ENCODE results near the gene DLG5.

Gene DLG5

GRCh38 chr10:77901743-77902142 is 24.8 kb downstream of the DLG5 start:
- no peak overlapping the region for H3K4me3 ChIP-seq (ENCODE audit: low read length)
- H3K27ac ChIP-seq (ENCODE audit: low read length) = no peak overlapping the region
- H3K27me3 ChIP-seq (ENCODE audit: low read depth, low read length) = no peaks in the 10 kb centered on the region
- no peak for TF ChIP-seq EZH2phosphoT487 (IDR thresholded peaks at IDR 0.05; ENCODE audit: low read depth)
- TF ChIP-seq CTCF (IDR thresholded peaks at IDR 0.05; ENCODE audit: low read depth, low read length) = no peak
- no peaks in the 10 kb centered on the region for H3K9me3 ChIP-seq (ENCODE audit: insufficient read depth, low read length)
- no peak overlapping the region for H2AFZ ChIP-seq (ENCODE audit: low read depth, low read length)
- H3K9ac ChIP-seq (ENCODE audit: low read length) = no peak overlapping the region
- no peaks in the 10 kb centered on the region for H3K4me1 ChIP-seq (ENCODE audit: low read length)
- no peaks in the 10 kb centered on the region for H4K20me1 ChIP-seq (ENCODE audit: insufficient read depth, low read length)
- H3K4me2 ChIP-seq (ENCODE audit: low read length) = no peak overlapping the region
- H3K79me2 ChIP-seq (ENCODE audit: low read length) = no peaks in the 10 kb centered on the region
- no peaks in the 10 kb centered on the region for H3K36me3 ChIP-seq (replicated peaks; ENCODE audit: low read depth, low read length)

- Histone ChIP-seq H3K79me2 (ENCODE audit: low read length) (no peaks in the 10 kb centered on the region), H3K9ac (ENCODE audit: low read length) (no peak overlapping the region), H3K9me3 (ENCODE audit: insufficient read depth, low read length) (no peaks in the 10 kb centered on the region), H3K4me2 (ENCODE audit: low read length) (no peak overlapping the region), H4K20me1 (ENCODE audit: insufficient read depth, low read length) (no peaks in the 10 kb centered on the region), H3K36me3 (replicated peaks; ENCODE audit: low read depth, low read length) (no peaks in the 10 kb centered on the region), H3K4me1 (ENCODE audit: low read length) (no peaks in the 10 kb centered on the region), H3K27me3 (ENCODE audit: low read depth, low read length) (no peaks in the 10 kb centered on the region), H3K4me3 (ENCODE audit: low read length) (no peak overlapping the region), H2AFZ (ENCODE audit: low read depth, low read length) (no peak overlapping the region), H3K27ac (ENCODE audit: low read length) (no peak overlapping the region)
- TF ChIP-seq CTCF (IDR thresholded peaks at IDR 0.05; ENCODE audit: low read depth, low read length) = no peak
Observed at GRCh38 chr10:77899690-77900089, 26.9 kb downstream of the DLG5 start.

- Histone ChIP-seq H3K27me3 (ENCODE audit: low read depth, low read length) (no peaks in the 10 kb centered on the region), H3K9me3 (ENCODE audit: insufficient read depth, low read length) (no peaks in the 10 kb centered on the region), H3K4me2 (ENCODE audit: low read length) (no peak overlapping the region), H3K36me3 (replicated peaks; ENCODE audit: low read depth, low read length) (no peaks in the 10 kb centered on the region), H2AFZ (ENCODE audit: low read depth, low read length) (no peak overlapping the region), H3K4me1 (ENCODE audit: low read length) (no peaks in the 10 kb centered on the region), H3K79me2 (ENCODE audit: low read length) (no peaks in the 10 kb centered on the region), H3K4me3 (ENCODE audit: low read length) (no peak overlapping the region), H3K27ac (ENCODE audit: low read length) (no peak overlapping the region), H4K20me1 (ENCODE audit: insufficient read depth, low read length) (no peaks in the 10 kb centered on the region), H3K9ac (ENCODE audit: low read length) (no peak overlapping the region)
- TF ChIP-seq CTCF (IDR thresholded peaks at IDR 0.05; ENCODE audit: low read depth, low read length) (no peak), EZH2phosphoT487 (IDR thresholded peaks at IDR 0.05; ENCODE audit: low read depth) (no peak)
Observed at GRCh38 chr10:77899080-77899477, 27.5 kb downstream of the DLG5 start.

GRCh38 chr10:77898323-77899079 is 28.1 kb downstream of the DLG5 start:
- H3K79me2 ChIP-seq (ENCODE audit: low read length) = no peaks in the 10 kb centered on the region
- H3K4me3 ChIP-seq (ENCODE audit: low read length) = no peak overlapping the region
- no peaks in the 10 kb centered on the region for H3K4me1 ChIP-seq (ENCODE audit: low read length)
- H3K9me3 ChIP-seq (ENCODE audit: insufficient read depth, low read length) = no peaks in the 10 kb centered on the region
- no peaks in the 10 kb centered on the region for H3K27me3 ChIP-seq (ENCODE audit: low read depth, low read length)
- no peaks in the 10 kb centered on the region for H4K20me1 ChIP-seq (ENCODE audit: insufficient read depth, low read length)
- TF ChIP-seq EZH2phosphoT487 (IDR thresholded peaks at IDR 0.05; ENCODE audit: low read depth) (no peak), CTCF (IDR thresholded peaks at IDR 0.05; ENCODE audit: low read depth, low read length) (no peak)
- H3K36me3 ChIP-seq (replicated peaks; ENCODE audit: low read depth, low read length) = no peaks in the 10 kb centered on the region
- H2AFZ ChIP-seq (ENCODE audit: low read depth, low read length) = no peak overlapping the region
- no peak overlapping the region for H3K9ac ChIP-seq (ENCODE audit: low read length)
- no peak overlapping the region for H3K4me2 ChIP-seq (ENCODE audit: low read length)
- no peak overlapping the region for H3K27ac ChIP-seq (ENCODE audit: low read length)

Measured in OCI-LY3 (cell line).